GM21528 (cell line): ENCODE measurements around the gene PHOSPHO2.
"Not testable (repeated sequence)": the region's sequence is repeated elsewhere in the genome, so short reads cannot be mapped to it uniquely, and the experiment has no call there.

Source experiments
- ATAC-seq: cut with Tn5 transposase; IDR thresholded peaks from one replicate; pipeline ENCODE4 v1.9.1; 2021; ENCODE audit warnings: mild to moderate bottlenecking, moderate library complexity; ENCODE audit not compliant: unreplicated experiment, low FRiP score

The PHOSPHO2 gene

DNA sequence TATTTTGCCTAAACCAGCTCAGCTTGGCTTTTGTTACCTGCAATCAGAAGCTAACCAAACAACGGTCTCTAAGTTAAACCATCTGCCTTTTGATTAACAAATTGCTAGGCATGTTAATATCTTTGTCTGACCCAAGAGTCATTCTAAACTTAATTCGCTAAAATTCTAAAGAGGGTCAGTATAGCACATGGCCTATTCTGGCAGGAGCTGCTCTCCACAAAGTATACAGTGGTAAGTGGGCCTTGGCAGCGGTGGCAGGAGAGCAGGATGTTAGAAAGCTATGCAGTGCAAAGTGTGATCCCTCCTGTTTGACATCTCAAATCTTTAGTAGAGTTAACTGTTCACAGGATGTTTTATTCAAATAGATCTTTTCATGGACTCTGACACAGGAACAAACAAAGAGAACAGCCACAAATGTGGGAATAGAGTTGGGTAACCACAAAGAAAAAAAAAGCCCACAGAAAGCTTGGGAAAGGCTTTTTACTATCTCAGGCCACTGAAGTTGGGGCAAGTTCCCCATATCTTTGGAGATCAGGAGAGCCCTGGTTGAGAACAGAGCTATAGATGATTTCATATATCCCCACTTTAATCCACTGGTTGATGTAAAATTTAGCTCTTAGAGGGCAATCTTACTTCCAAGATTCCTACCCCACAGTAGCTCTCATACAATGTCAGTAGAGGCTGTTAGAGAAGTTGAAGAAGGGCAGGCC is 10.7 kb upstream of the PHOSPHO2 start:
- no peak for ATAC-seq

DNA sequence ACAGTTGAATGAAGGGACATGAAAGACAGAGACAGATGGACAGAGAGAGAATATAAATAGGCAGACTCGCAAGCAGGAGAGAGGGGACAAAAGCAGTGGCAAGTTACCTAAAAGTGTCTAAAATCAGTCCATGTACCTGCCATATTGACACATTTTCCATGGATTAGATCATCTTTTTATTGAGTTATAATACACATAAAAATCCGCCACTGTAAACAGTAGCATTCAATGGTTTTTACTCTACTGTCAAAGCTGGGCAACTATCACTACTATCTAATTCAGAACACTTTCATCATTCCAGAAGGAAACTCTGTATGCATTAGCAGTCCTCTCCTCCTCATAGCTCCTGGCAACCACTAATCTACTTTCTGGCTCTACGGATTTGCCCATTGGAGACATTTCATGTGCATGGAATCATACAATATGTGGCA is 10.1 kb upstream of the PHOSPHO2 start:
- no peak for ATAC-seq

DNA sequence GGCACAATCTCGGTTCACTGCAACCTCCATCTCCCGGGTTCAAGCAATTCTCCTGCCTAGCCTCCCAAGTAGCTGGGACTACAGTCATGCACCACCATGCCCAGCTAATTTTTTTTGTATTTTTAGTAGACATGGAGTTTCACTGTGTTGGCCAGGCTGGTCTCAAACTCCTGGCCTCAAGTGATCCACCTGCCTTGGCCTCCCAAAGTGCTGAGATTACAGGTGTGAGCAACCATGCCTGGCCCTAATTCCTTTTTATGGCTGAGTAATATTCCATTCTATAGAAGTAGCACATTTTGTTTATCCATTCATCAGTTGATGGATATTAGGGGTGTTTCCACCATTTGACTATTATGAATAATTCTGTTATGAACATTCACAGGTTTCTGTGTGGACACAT is 9.6 kb upstream of the PHOSPHO2 start:
- ATAC-seq = not testable (repeated sequence)

DNA sequence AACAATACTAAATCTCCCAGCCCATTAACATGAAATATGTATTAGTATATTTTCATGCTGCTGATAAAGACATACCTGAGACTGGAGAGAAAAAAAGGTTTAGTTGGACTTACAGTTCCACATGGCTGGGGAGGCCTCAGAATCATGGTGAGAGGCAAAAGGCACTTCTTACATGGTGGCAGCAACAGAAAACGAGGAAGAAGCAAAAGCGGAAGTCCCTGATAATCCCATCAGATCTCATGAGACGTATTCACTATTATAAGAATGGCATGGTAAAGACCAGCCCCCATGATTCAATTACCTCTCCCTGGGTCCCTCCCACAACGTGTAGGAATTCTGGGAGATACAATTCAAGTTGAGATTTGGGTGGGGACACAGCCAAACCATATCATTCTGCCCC is 7.4 kb upstream of the PHOSPHO2 start:
- not testable (repeated sequence) for ATAC-seq

DNA sequence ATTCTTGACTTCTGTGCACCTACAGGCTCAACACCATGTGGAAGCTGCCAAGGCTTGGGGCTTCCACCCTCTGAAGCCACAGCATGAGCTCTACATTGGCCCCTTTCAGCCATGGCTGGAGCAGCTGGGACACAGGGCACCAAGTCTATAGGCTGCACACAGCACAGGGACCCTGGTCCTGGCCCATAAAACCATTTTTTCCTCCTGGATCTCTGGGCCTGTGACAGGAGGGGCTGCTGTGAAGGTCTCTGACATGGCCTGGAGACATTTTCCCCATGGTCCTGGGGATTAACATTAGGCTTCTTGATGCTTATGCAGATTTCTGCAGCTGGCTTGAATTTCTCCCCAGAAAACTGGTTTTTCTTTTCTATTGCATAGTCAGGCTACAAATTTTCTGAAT is 6.3 kb upstream of the PHOSPHO2 start:
- not testable (repeated sequence) for ATAC-seq

DNA sequence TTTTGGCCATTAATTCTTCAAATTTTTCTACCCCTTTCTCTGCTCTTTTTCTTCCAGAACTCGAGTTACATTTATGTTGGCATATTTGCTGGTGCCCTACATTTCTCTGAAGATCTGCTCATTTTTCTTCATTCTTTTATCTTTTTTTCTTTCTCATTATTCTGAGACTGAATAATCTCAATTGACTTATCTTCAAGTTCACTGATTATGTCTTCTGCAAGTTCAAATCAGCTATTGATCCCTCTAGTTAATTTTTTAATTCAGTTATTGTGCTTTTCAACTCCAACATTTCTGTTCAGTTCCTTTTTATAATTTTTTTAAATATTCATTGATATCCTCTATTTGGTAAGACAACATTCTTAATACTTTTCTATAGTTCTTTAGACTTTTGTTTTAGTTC is 3.3 kb upstream of the PHOSPHO2 start:
- ATAC-seq = no peak

- ATAC-seq = no peak
These were observed 1.6 kb upstream of the PHOSPHO2 start for GRCh38 chr2:169692718-169693117.

GRCh38 chr2:169693360-169693759 is 909 bp upstream of the PHOSPHO2 start:
- ATAC-seq = no peak

DNA sequence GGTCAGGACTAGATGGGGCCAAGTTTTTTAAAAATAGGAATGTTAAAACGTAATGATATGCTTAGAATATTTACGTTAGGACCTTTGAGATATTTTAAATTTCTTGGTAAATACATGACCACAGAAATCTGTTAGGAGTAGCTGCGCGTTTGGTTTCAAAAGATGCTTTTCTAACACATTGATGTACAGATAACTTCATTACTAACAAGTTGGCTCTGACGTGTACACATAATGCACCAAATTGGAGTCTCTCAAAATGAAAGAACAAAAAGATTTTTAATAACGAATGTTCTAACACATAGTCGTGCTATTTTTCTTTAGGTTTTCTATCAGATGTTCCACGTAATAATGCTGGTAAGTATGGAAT is 608 bp downstream of the PHOSPHO2 start:
- ATAC-seq = no peak

- no peak for ATAC-seq
These were observed 2.1 kb downstream of the PHOSPHO2 start for GRCh38 chr2:169696381-169696780.

- not testable (repeated sequence) for ATAC-seq
These were observed 4.9 kb downstream of the PHOSPHO2 start for GRCh38 chr2:169699173-169699572.

- ATAC-seq = no peak
These were observed 8.7 kb downstream of the PHOSPHO2 start for GRCh38 chr2:169702996-169703395.

DNA sequence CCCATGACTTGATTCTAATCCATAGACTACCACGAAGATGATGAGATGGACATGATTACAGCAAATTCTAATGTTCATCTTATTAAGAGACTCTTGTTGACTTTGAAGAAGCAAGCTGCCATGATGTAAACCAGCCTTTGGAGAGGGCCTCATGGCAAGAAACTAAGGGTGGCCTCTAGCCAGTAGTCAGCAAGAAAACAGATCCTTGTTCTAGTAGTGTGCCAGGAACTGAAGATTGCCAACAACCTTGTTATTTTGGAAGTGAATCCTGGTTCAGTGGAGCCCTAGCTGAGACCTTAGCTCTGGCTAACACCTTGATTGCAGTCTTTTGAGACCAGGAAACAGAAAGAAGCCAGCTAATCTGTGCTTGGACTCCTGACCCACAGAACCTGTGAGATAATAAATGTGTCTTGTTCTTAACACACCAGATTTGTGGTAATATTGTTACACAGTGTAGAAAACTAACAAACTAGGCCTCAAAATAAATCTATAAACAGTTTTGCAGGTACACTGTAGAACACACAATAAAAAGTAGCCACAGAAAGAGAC is 10.0 kb downstream of the PHOSPHO2 start:
- no peak for ATAC-seq

GRCh38 chr2:169705927-169706326 is 11.7 kb downstream of the PHOSPHO2 start:
- ATAC-seq = no peak

DNA sequence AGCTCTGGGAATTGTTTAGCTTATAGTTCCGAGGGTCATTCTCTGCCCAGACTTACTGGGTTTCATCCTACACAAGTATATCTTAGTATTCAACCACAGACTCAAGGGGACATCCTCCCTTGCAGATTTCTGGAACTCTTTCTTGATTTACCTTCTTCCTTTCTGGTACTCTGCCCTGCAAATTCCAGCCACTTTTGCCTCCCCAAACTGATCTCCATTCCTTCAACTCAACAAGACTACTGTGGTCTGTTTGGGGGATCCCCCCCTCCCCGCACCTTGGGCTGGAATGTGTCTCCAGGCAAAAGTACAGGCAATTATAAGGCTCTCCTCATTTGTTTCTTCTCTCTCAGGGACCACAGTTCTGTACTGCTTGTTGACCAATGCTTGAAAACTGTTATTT is 13.4 kb downstream of the PHOSPHO2 start:
- no peak for ATAC-seq

DNA sequence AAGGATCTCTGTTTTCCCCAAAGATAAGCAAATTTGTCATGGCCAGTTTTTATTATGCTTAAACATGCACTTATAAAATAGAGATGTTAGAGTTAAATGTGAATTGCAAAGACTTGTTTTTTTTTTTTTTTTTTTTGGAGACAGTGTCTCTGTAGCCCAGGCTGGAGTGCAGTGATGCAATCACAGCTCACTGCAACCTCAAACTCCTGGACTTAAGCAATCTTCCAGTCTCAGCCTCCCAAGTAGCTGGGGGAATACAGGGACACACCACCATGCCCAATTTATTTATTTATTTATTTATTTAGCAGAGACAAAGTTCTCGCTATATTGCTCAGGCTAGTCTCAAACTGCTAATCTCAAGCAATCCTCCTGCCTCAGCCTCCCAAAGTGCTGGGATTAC is 15.1 kb downstream of the PHOSPHO2 start:
- ATAC-seq = no peak

DNA sequence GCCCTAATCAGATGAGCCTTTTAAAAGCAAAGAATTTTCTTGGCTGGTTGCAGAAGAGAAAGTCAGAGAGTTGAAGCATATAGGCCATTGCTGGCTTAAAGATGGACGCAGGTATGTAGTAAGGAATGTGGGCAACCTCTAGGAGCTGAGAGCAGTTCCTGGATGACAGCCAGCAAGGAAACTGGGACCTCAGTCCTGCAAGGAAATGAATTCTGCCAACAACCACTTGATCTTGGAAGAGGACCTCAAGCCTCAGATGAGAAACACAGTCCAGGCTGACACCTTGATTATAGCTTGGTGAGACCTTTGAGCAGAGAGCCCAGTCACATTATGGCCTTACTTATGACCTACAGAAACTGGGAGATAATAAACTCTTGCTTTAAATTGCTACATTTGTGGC is 15.7 kb downstream of the PHOSPHO2 start:
- no peak for ATAC-seq

DNA sequence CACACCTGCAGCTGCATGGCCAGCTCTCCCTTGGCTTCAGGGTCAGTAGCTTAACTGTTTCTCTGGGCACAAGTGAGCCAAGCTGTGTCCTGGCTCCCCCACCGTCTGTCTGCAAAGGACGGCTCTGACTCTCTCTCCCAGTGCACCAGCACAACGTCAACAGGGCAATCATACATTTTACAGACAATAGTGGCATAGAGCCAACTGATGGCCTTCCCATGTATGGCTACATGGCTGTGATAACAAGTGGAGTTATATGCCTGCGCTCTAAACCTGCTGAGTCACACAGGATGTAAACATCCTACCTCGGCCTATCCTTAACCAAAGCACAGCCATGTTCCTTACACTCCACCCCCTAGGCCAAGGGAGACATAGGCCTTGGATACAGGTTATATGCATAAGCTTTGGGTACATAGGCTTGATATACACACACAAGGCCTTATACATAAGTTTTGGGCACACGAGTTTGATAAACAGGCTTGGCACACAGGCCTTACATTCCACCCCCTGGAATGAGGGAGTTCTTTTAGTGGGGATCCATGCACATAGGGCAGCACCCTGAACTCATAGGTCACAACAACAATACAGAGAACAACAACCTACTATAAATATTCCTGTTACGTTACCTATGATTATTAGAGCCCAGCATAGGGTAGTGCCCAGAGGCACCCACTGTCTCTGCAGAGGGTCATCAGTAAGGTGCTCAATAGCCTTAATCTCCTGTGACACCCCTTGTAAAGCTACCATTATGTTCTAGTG is 17.7 kb downstream of the PHOSPHO2 start:
- no peak for ATAC-seq

GRCh38 chr2:169712791-169713227 is 18.5 kb downstream of the PHOSPHO2 start:
- ATAC-seq = no peak

GRCh38 chr2:169713331-169713730 is 19.1 kb downstream of the PHOSPHO2 start:
- no peak for ATAC-seq

- ATAC-seq = no peak
These were observed 20.4 kb downstream of the PHOSPHO2 start for GRCh38 chr2:169714699-169715098.
